Measurements from ENCODE around the gene CAB39.
A peak's percentile ranks its signal among the peaks of the same experiment; 100 is the strongest.

Gene CAB39

GRCh38 chr2:230712443-230713330 lies at the start of gene CAB39:
CAB39 (plus strand) TSS chr2:230712842; CDS start chr2:230760002, 47,160 bp downstream.
- peak; percentile 90 for DNase-seq

GRCh38 chr2:230664128-230664527 lies 48.5 kb upstream of the CAB39 start:
- DNase-seq = peak; percentile 77

- DNase-seq = peak; percentile 29
Observed at GRCh38 chr2:230664844-230665243, 47.8 kb upstream of the CAB39 start.

- peak; percentile 87 for DNase-seq
Observed at GRCh38 chr2:230665263-230665691, 47.4 kb upstream of the CAB39 start.

GRCh38 chr2:230666446-230666845 lies 46.2 kb upstream of the CAB39 start:
- no peak for DNase-seq

- peak; percentile 39 for DNase-seq
Observed at GRCh38 chr2:230666885-230667712, 45.5 kb upstream of the CAB39 start.

GRCh38 chr2:230668184-230668938 lies 44.3 kb upstream of the CAB39 start:
- DNase-seq = peak; percentile 83

GRCh38 chr2:230668939-230669303 lies 43.7 kb upstream of the CAB39 start:
- DNase-seq = peak; percentile 46

- DNase-seq = no peak
Observed at GRCh38 chr2:230669386-230669950, 43.2 kb upstream of the CAB39 start.

GRCh38 chr2:230671117-230671516 lies 41.5 kb upstream of the CAB39 start:
- DNase-seq = no peak

GRCh38 chr2:230672836-230673235 lies 39.8 kb upstream of the CAB39 start:
- DNase-seq = no peak

GRCh38 chr2:230674401-230674800 lies 38.2 kb upstream of the CAB39 start:
- DNase-seq = no peak

GRCh38 chr2:230674966-230675672 lies 37.5 kb upstream of the CAB39 start:
- no peak for DNase-seq

GRCh38 chr2:230676546-230676945 lies 36.1 kb upstream of the CAB39 start:
- DNase-seq = no peak

- DNase-seq = no peak
Observed at GRCh38 chr2:230677201-230677946, 35.3 kb upstream of the CAB39 start.

- DNase-seq = no peak
Observed at GRCh38 chr2:230678018-230678417, 34.6 kb upstream of the CAB39 start.

- no peak for DNase-seq
Observed at GRCh38 chr2:230678451-230678850, 34.2 kb upstream of the CAB39 start.

GRCh38 chr2:230680463-230681170 lies 32.0 kb upstream of the CAB39 start:
- DNase-seq = no peak

- no peak for DNase-seq
Observed at GRCh38 chr2:230681171-230681545, 31.5 kb upstream of the CAB39 start.

- DNase-seq = no peak
Observed at GRCh38 chr2:230682546-230682945, 30.1 kb upstream of the CAB39 start.

Data from activated CD4-positive, alpha-beta T cell treated with anti-CD3 and anti-CD28 coated beads, Interleukin-2, amount 50 U/mL, for 16 hours (primary cell).